Lung (tissue), 12 donors: ENCODE results near the gene RGL1. TPM values are rescaled to one million over a fixed set of nuclear protein-coding genes. Genes with fewer than 3 reads are reported as not detected.

Source experiments
- ATAC-seq: fragments of 200-7000 bp; cut with Tn5 transposase; one replicate; pipeline ENCODE4 v1.9.1; 2020; ENCODE audit warnings: moderate number of reproducible peaks; ENCODE audit not compliant: insufficient read depth, low FRiP score
- DNase-seq, 3 donors: peaks; one replicate each; pipeline ENCODE4 v3.0.0-alpha.2; 2013 to 2017
- H3K27ac ChIP-seq, 2 donors: one replicate each; pipeline ENCODE4 v1.5.1; 2013; ENCODE audit warnings: mild to moderate bottlenecking in 2 of 2, moderate library complexity in 2 of 2, control low read depth in 1 of 2, inconsistent platforms in 1 of 2, low read depth in 1 of 2, low read length in 1 of 2
- H3K27me3 ChIP-seq, 3 donors: one replicate each; pipeline ENCODE4 v1.5.1; 2013; ENCODE audit warnings: low read length in 2 of 3; ENCODE audit not compliant: control insufficient read depth in 3 of 3, insufficient read depth in 3 of 3
- H3K36me3 ChIP-seq, 4 donors: one replicate each; pipeline ENCODE4 v1.5.1; 2013; ENCODE audit warnings: low read length in 4 of 4, mild to moderate bottlenecking in 1 of 4, moderate library complexity in 1 of 4; ENCODE audit not compliant: control insufficient read depth in 4 of 4, insufficient read depth in 4 of 4
- H3K4me1 ChIP-seq, 5 donors: one replicate each; pipeline ENCODE4 v1.5.1; 2013; ENCODE audit warnings: low read length in 5 of 5, mild to moderate bottlenecking in 2 of 5, moderate library complexity in 1 of 5; ENCODE audit not compliant: control insufficient read depth in 5 of 5, insufficient read depth in 5 of 5
- H3K4me3 ChIP-seq: one replicate; pipeline ENCODE4 v1.5.1; 2013; ENCODE audit warnings: mild to moderate bottlenecking, control low read depth, moderate library complexity
- H3K9ac ChIP-seq, 2 donors: one replicate each; pipeline ENCODE4 v1.5.1; 2013; ENCODE audit warnings: low read length in 2 of 2, control low read depth in 1 of 2; ENCODE audit not compliant: insufficient read depth in 1 of 2
- H3K9me3 ChIP-seq, 4 donors: one replicate each; pipeline ENCODE4 v1.5.1; 2013; ENCODE audit warnings: low read length in 3 of 4, mild to moderate bottlenecking in 1 of 4, moderate library complexity in 1 of 4; ENCODE audit not compliant: control insufficient read depth in 4 of 4, insufficient read depth in 3 of 4
- WGBS, 2 donors: extraction: QIAGEN DNeasy Blood & Tissue Kit; methylation state at CpG; one replicate each; pipeline ENCODE4 v1.1.7; 2013; 5-methylcytosine and 5-hydroxymethylcytosine counted together
- polyA plus RNA-seq, 2 donors: library from polyadenylated mRNA; stranded (reverse); fragments of 200-250 nt; gene quantifications; one replicate each; pipeline ENCODE4 v1.2.1, GENCODE V29; 2013
- total RNA-seq, 2 donors: library from RNA; depleted of rRNA in 1 of 2; stranded (reverse); fragments of >200 nt in 1 of 2; gene quantifications; one replicate each; pipeline ENCODE4 v1.2.1, GENCODE V29; 2014 to 2021
- TF ChIP-seq, protein P1 (sequence below): IDR thresholded peaks from 2 replicates; pipeline ENCODE4 v1.5.1; 2012; ENCODE audit warnings: mild to moderate bottlenecking; ENCODE audit errors: control extremely low read depth, extremely low read depth
- donor health status: control.
- donor health status: control.
- donor health status: Bipolar disorder and iron deficiency.
- donor health status: healthy.
- donor health status: DM: yes; HTN: yes; CAD: no.

RGL1 gene
- total and polyA plus RNA-seq, 4 donors, result 9.6 to 49.4 (median 35.2) TPM

DNA sequence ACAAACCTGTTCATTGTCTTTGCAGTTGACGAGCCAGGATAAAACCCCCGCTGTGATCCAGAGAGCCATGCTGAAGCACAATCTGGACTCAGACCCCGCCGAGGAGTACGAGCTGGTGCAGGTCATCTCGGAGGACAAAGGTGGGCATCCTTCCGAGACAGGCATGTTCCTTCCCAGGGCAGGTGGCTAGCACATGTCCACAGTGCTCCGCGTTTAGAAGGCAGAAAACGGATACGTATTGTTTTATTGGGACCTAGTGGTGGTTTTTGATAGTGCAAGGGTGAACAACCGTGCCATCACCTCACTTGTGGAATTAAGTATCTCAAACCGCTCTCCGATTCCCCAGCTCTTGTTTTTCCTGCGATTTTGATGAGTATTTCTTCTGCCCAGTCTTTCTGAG, 117.3 kb downstream of the RGL1 start:
- H3K9ac ChIP-seq, result no peak overlapping the region
- DNase-seq (no peak), ATAC-seq (no peak)
- H3K4me1 ChIP-seq, result no peaks in the 10 kb centered on the region
- TF ChIP-seq, protein P1, sequence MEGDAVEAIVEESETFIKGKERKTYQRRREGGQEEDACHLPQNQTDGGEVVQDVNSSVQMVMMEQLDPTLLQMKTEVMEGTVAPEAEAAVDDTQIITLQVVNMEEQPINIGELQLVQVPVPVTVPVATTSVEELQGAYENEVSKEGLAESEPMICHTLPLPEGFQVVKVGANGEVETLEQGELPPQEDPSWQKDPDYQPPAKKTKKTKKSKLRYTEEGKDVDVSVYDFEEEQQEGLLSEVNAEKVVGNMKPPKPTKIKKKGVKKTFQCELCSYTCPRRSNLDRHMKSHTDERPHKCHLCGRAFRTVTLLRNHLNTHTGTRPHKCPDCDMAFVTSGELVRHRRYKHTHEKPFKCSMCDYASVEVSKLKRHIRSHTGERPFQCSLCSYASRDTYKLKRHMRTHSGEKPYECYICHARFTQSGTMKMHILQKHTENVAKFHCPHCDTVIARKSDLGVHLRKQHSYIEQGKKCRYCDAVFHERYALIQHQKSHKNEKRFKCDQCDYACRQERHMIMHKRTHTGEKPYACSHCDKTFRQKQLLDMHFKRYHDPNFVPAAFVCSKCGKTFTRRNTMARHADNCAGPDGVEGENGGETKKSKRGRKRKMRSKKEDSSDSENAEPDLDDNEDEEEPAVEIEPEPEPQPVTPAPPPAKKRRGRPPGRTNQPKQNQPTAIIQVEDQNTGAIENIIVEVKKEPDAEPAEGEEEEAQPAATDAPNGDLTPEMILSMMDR, result no peak
- no peak overlapping the region for H3K4me3 ChIP-seq
- no peaks in the 10 kb centered on the region for H3K9me3 ChIP-seq
- H3K27me3 ChIP-seq, result no peaks in the 10 kb centered on the region
- 95 to 96% methylated on average over 15 of the region's 15 CpGs for WGBS, 2 donors
- H3K36me3 ChIP-seq, result peaks cover 15 to 44% (median 30%) of the 10 kb centered on the region in 4 donors
- no peak overlapping the region for H3K27ac ChIP-seq

DNA sequence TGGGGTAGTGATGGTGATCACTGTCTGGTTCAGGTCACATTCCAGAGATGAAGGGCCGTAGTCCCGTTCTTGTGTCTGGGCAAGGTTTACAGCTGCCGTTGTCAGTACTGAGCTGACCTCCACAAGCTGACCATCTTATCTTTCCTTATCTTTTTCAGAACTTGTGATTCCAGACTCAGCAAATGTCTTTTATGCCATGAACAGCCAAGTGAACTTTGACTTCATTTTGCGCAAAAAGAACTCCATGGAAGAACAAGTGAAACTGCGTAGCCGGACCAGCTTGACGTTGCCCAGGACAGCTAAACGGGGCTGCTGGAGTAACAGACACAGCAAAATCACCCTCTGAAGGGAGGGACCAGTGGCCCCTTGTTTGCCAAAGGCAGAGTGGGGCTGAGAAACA, 121.0 kb downstream of the RGL1 start:
- 86 to 87% methylated on average over 8 of the region's 8 CpGs for WGBS, 2 donors
- Histone ChIP-seq H3K27me3 (no peaks in the 10 kb centered on the region), H3K27ac (no peak overlapping the region), H3K9me3 (no peaks in the 10 kb centered on the region), H3K36me3 (peaks cover 10 to 32% (median 27%) of the 10 kb centered on the region in 4 donors), H3K4me1 (no peaks in the 10 kb centered on the region), H3K9ac (no peak overlapping the region), H3K4me3 (no peak overlapping the region)
- ATAC-seq (no peak), DNase-seq (no peak)
- TF ChIP-seq, protein P1, result no peak

DNA sequence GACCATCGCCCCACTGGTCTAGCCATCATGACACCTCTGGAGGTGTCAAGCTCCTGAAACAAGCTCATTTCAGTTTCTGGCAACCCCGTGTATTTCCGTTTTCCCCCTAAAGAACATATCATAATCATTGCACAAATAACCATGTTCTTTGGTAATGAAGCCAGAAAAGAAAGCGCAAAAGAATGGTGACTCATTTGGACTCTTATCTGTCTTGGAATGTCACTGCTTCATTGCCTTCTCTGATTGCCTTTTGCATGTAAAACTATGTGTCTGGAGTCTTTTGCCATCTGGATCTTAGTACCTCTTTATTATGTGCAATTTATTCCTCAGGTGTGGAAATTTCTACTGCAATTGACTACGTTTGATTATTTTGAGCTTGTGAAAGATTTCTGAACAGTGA, 122.1 kb downstream of the RGL1 start:
- H3K36me3 ChIP-seq, result peaks cover 9 to 32% (median 27%) of the 10 kb centered on the region in 4 donors
- no peaks in the 10 kb centered on the region for H3K9me3 ChIP-seq
- ATAC-seq (no peak), DNase-seq (no peak)
- H3K4me3 ChIP-seq, result no peak overlapping the region
- peaks cover 0 to 8% (median 0%) of the 10 kb centered on the region in 5 donors for H3K4me1 ChIP-seq
- WGBS, 2 donors, result 88 to 93% methylated on average over 5 of the region's 5 CpGs
- H3K27me3 ChIP-seq, result no peaks in the 10 kb centered on the region
- TF ChIP-seq, protein P1, result no peak
- no peak overlapping the region for H3K27ac ChIP-seq
- H3K9ac ChIP-seq, result no peak overlapping the region

DNA sequence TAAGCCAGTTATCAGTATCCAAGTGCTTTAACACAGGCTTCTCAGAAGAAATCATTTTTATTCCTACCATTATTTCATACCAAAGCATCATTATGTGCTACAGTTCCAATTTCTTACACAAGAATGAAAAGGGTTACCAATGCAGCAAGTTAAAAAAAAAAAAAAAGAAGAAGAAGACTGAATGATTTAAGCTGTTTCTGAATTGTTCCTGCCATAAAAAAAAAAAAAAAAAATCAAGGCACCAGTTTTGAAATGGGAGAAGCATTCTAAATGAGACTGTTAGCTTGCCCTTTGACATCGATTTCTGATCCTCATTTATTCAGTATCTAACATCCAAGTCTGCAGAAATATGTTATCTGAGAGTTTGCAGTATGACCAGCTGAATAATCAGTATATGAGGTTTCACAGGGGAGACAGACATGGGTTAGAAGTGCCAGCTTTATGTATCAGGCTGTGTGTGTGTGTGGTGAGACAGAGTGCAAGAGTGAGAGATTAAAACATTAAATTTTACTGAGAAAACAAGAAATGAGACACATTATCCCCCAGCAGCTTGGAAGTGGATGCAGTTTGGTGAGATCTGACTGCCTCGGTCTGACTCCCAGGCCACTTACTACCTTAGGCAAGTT, 126.8 kb downstream of the RGL1 start:
- DNase-seq, result no peak
- no peak overlapping the region for H3K27ac ChIP-seq
- 75 to 88% methylated on average over 2 of the region's 2 CpGs for WGBS, 2 donors
- H3K9ac ChIP-seq, result peak overlapping the region in 1 of 2 donors; percentile 23
- no peaks in the 10 kb centered on the region for H3K27me3 ChIP-seq
- no peaks in the 10 kb centered on the region for H3K9me3 ChIP-seq
- no peak for ATAC-seq
- peaks cover 0 to 15% (median 0%) of the 10 kb centered on the region in 5 donors for H3K4me1 ChIP-seq
- peaks cover 3 to 11% (median 9%) of the 10 kb centered on the region in 4 donors for H3K36me3 ChIP-seq
- TF ChIP-seq, protein P1, result no peak
- no peak overlapping the region for H3K4me3 ChIP-seq
